ENCODE measurements around the gene LSAMP. TPM values are rescaled to one million over a fixed set of nuclear protein-coding genes. Genes with fewer than 3 reads are reported as not detected.

The LSAMP gene
- total and polyA plus RNA-seq, 9 of the 15 experiments (the other 6 are each of a cell fraction or from before 2014, with no cell fraction given) = 0.09 to 0.11 TPM; not detected in 7

- Histone ChIP-seq H3K4me2 (ENCODE audit: insufficient read depth, low read length) (no peak overlapping the region), H3K9me1 (ENCODE audit: control insufficient read depth, insufficient read depth, low read length) (no peaks in the 10 kb centered on the region), H3K4me3 (no peak overlapping the region), H3K9ac (ENCODE audit: insufficient read depth in 1 of 2, low read depth in 2 of 2, low read length in 2 of 2) (no peak overlapping the region), H3K27me3 (ENCODE audit: control insufficient read depth in 2 of 2, insufficient read depth in 2 of 2, low read length in 2 of 2) (no peaks in the 10 kb centered on the region), H3K4me1 (replicated peaks in 1 of 2; ENCODE audit: control insufficient read depth in 2 of 2, insufficient read depth in 2 of 2, low read length in 2 of 2) (no peaks in the 10 kb centered on the region), H3K9me3 (replicated peaks; ENCODE audit: control insufficient read depth, insufficient read depth, low read depth, low read length) (no peaks in the 10 kb centered on the region), H3K79me2 (ENCODE audit: control insufficient read depth, insufficient read depth, low read length) (no peaks in the 10 kb centered on the region), H4K20me1 (replicated peaks; ENCODE audit: control insufficient read depth, insufficient read depth, low read length) (no peaks in the 10 kb centered on the region), H2AFZ (ENCODE audit: low read depth, low read length) (no peak overlapping the region), H3K27ac (ENCODE audit: extremely low read depth, low read depth, low read length) (no peak overlapping the region), H3K36me3 (ENCODE audit: control insufficient read depth, insufficient read depth, low read length) (no peaks in the 10 kb centered on the region)
- ChIA-PET CTCF (ENCODE audit: low intra/inter-chr PET ratio) (no interaction called here), POLR2A (no interaction called here)
- DNase-seq (ENCODE audit: extremely low read depth in 1 of 4, low spot score in 3 of 4) = no peak
- TF ChIP-seq ZNF143 (CRISPR knock-in tag; IDR thresholded peaks at IDR 0.05) = no peak
- no peak for TF ChIP-seq CHD4 (IDR thresholded peaks at IDR 0.05; ENCODE audit: insufficient read depth, insufficient replicate concordance, low read depth, low read length, poor library complexity, severe bottlenecking)
- no peak for TF ChIP-seq ZNF124 (CRISPR knock-in tag; IDR thresholded peaks at IDR 0.05)
- no peak for TF ChIP-seq CHD2 (IDR thresholded peaks at IDR 0.05; ENCODE audit: low read depth, low read length)
- no peak for TF ChIP-seq ZNF639 (CRISPR knock-in tag; conservative IDR thresholded peaks at IDR 0.05 in 1 of 2, IDR thresholded peaks at IDR 0.05 in 1 of 2)
- WGBS (ENCODE audit: insufficient coverage, low coverage, missing lambda C conversion rate) = 3% methylated on average over 4 of the region's 4 CpGs
- no peak for ATAC-seq
- intact Hi-C loops (cut with micrococcal nuclease) (no loop called here), in situ Hi-C loops (cut with MboI) (no loop called here)
- FAIRE-seq = no peak
- no TSS peak for BruUV-seq (replicated peaks)
Measured at GRCh38 chr3:116291141-116291540, 154.1 kb downstream of the LSAMP start.
